AG08396 (cell line): ENCODE measurements around the gene NAXE.
"Not testable (repeated sequence)": the region's sequence is repeated elsewhere in the genome, so short reads cannot be mapped to it uniquely, and the experiment has no call there.

Experiments used
- DNase-seq: peaks from one replicate; pipeline ENCODE4 v3.0.0; 2012; ENCODE audit warnings: low spot score, mixed read lengths

The NAXE gene

DNA sequence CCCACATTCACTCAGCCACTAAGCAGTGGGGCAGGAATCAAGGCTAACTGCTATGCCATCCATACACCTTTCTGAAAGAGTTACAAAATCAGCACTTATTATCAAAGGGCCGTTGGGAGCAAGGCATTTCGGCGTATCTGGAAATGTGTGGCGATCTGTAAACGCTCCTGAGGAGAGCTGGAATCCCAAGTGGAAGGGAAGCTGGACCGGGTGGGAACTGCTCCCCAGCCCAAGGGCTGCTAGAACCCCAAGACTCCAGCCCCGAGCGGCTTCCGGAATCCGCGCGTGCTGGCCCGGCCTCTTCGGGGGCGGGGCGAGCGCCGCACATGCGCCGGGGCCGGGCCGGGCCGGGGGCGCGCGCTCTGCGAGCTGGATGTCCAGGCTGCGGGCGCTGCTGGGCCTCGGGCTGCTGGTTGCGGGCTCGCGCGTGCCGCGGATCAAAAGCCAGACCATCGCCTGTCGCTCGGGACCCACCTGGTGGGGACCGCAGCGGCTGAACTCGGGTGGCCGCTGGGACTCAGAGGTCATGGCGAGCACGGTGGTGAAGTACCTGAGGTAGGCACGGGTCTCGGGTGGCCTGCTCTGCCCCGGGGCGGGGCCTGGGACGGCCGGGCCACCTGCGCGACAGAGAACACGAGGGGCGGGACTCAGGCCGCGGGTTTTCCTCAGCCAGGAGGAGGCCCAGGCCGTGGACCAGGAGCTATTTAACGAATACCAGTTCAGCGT lies at the start of gene NAXE:
TSS of gene NAXE (plus strand) at position 345 of the 726 bp plus-strand sequence. CDS start at position 374, 29 bp downstream.
- peak; percentile 90 for DNase-seq

GRCh38 chr1:156543066-156543465 lies 48.5 kb upstream of the NAXE start:
- DNase-seq: no peak

DNA sequence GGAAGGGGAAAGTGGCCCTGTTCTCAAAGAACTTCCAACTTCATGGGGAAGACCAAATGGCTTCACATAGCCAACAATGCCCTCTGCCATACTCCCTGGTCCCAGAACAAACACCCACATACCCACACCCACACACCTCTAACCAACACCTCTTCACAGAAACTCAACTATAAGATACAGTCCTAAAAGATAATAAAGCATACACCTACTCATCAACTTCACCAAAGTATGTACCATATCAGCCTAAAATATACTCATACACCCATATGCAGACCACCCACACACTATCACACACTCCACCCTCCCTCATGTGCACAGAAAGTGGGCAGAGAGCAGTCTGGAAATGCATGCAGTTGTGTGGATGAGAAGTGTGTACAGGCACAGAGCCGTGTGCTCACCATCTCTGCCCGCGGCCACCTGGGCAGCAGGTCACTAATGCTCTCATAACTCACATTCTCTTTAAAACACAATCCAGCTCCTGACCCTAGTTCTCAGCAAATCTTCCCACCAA lies 46.9 kb upstream of the NAXE start:
- no peak for DNase-seq

DNA sequence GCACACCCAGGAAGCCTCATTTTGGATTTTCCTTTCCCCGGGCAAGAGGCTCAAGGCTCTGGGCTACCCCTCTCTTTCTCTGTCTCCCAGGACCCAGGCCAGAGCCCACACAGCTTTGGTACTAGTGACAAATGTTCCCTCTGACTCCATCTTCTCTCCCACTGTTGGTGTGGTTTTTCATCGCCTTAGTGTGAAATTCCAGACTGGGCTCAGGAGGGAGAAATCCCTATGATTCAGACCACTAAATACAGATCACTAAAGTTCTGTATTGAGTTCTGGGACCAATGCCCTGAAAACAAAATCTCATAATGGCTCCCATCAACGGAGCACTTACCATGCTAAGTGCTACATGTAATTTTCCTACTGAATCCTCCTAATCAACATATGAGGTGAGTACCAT lies 45.3 kb upstream of the NAXE start:
- DNase-seq: no peak

GRCh38 chr1:156547434-156547833 lies 44.1 kb upstream of the NAXE start:
- no peak for DNase-seq

DNA sequence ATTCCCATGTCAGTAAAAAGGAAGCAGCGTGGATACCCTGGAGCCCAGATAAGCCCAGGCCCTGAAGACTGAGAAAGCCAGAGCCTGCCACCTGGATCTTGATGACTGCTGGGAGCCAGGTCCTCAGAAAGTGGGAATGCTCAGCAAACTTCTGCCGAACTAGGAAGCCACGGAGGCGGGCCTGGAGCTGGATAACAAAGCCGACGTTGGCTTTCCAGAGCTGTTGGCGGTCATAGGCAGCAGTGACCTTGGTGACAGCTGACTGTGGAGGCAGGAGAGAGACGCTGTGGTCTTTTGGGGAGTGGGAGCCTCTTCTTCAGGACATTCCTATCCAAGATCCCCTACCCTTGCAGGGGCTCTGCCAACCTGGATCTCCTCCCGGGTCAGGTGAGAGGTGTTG lies 43.6 kb upstream of the NAXE start:
- DNase-seq: no peak

- no peak for DNase-seq
Observed at GRCh38 chr1:156549390-156549789, 42.2 kb upstream of the NAXE start.

GRCh38 chr1:156549831-156550230 lies 41.7 kb upstream of the NAXE start:
- no peak for DNase-seq

- no peak for DNase-seq
Observed at GRCh38 chr1:156550346-156550745, 41.2 kb upstream of the NAXE start.

GRCh38 chr1:156551066-156551643 lies 40.4 kb upstream of the NAXE start:
- no peak for DNase-seq

DNA sequence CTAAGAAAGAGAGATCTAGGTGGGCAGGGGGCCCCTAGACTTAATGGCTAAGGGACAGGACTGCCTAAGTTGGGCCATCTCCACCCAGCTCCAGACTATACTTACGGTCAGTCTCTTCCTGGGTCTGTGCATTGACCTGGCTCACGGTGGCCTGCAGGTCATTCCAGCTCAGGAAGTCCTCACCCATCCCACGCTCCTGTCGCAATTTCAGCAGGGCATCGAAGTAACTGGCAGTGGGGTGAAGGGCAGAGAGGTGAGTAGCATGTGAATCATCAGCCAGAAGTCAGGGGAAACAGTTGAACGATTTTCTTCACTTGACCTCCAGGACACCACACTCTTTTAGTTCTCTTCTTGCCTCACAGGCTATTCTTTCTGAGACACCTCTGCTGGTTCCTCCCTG lies 39.7 kb upstream of the NAXE start:
- no peak for DNase-seq

GRCh38 chr1:156552518-156552917 lies 39.1 kb upstream of the NAXE start:
- no peak for DNase-seq

- not testable (repeated sequence) for DNase-seq
Observed at GRCh38 chr1:156552937-156553336, 38.6 kb upstream of the NAXE start.

DNA sequence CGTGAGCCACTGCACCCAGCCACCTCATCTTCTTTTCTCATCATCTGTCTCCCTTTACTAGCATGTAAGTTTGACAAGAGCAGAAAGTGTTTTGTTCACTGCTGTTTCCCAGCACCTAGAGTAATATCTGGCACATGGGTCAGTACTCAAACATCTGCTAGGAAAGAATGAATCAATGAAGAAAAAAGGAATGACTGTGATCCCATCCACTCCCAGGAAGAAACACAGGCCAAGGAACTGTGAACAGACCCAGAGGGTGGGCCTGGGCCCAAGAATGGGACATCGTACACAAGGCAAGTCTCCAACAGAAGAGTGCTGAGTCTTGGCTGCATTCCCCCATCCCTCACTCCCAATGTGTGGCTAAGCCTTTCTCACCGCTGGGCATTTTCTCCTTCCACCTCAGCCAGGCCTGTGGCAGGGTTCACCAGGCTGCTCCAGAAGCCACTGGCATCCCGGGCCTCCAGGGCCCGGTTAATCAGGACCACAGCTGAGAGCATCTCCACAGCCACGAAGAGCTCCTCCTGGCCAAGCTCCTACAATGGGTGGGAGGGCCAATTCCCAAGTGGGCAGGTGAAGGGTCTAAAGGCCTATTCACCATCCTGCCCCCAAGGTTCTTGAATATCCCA lies 37.6 kb upstream of the NAXE start:
- DNase-seq: no peak

DNA sequence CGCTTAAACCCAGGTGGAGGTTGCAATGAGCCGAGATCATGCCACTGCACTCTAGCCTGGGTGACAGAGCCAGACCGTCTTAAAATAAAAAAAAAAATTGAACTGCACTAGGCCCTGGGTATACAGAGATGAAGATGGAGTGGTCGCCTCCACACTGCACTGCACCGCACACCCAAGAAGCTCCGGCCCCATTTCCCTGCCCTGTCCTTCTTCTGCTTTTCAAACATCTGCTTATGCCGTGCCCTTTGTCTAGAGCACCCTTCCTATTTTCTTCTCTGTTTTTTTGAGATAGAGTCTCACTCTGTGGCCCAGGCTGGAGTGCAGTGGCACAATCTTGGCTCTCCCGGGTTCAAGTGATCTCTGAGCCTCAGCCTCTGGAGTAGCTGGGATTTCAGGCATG lies 36.6 kb upstream of the NAXE start:
- no peak for DNase-seq

DNA sequence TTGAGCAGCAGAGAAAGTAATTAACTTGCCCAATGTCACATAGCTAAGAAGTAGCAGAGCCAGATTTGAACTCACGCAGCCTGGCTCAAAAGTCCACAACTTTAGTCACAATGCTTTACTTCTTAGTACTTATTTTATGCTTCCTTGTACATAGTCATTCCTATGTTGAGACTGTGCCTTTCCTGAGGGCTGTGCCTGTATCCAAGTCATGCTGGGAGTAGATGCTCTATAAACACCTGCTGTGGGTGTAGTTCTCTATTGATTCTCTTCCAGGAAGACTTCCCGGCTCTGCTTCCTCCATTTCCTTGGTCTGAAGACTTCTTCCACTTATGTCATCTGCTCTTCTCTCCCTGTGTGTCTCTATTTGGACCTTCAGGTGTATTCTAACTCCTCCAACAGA lies 35.9 kb upstream of the NAXE start:
- no peak for DNase-seq

- DNase-seq: no peak
Observed at GRCh38 chr1:156556354-156556753, 35.2 kb upstream of the NAXE start.

DNA sequence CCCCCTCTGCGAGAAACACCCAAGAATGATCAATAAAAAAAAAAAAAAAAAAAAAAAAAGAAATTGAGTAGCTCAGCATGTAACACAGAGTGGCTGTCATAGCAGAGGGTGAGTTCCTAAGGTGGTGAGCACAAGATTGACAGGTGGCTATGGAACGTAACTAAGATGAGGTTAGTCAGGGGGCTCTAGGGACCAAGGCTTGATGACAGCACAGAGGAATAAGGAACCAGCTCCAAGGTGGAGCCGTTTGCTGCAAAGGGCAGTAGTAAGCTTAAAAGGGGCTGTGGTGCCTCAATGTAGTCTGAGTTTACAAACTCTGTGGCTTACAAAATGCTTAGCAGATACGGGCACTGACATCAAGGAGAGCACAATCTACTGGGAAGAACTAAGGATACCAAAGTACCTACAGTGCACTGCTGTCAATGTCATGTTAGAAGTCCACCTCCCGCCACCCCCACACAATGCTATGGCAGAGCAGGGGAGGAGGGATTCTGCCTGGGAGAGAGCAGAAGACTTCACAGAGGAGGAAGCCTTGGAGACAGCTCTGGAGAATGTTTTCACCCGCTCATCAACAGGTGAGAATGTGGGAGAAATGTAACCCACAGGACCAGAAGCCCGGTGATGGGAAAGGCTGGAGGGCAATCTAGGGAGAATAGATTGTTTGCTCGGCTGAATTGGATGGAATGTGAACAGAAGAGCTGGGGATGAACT lies 32.3 kb upstream of the NAXE start:
- no peak for DNase-seq

DNA sequence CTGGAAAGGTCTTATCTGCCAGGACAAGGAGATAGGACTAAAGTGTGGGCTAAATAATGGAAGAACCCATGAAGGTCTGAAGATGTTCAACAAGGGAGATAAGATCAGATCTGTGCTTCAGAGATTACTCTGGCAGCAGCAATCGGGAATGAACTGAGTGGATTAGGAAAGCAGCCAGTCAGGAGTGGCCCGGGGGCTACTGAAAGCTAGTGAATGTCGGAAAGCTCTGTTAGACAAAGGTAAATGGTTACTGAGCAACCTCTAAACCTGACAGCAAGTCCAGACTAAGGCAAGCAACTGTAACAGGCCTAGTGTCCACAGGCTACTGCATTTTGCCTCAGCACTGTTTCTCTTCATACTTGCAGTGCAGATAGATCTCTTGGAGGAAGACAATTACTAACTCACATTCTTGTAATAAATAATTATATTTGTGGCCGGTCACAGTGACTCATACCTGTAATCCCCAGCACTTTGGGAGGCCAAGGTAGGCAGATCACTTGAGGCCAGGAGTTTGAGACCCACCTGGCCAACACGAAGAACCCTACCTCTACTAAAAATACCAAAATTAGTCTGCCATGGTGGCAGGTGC lies 31.7 kb upstream of the NAXE start:
- no peak for DNase-seq

GRCh38 chr1:156560585-156561163 lies 30.9 kb upstream of the NAXE start:
- no peak for DNase-seq

- no peak for DNase-seq
Observed at GRCh38 chr1:156565519-156565918, 26.1 kb upstream of the NAXE start.

DNA sequence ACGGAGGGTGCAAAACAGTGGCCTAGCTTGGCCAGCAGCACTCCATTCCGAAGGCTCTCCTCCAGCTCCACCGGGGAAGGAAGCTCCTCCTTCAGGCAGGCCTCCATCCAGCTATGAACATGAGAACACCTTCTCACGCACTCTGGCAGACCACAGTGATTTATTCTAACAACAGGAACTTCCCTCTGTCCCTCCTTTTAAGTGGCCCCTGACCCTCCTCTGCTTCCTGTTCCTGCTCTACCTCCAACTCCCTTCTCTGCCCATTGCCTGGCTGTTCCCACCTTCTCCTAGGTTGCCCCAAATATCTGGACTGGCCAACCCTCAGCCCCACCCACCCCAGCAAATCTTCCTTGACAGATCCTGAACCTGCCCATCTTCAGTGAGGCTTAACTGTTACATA lies 25.1 kb upstream of the NAXE start:
- no peak for DNase-seq
